IMR-90 (cell line): ENCODE data around the gene ABCF1. TPM values are rescaled to one million over a fixed set of nuclear protein-coding genes. Genes with fewer than 3 reads are reported as not detected.
A peak's percentile ranks its signal among the peaks of the same experiment; 100 is the strongest.

Experiments
- ATAC-seq: fragments of 200-7000 bp; cut with Tn5 transposase; 2 replicates; pipeline ENCODE4 v1.9.1; 2020; ENCODE audit warnings: low read depth, mild to moderate bottlenecking, moderate library complexity
- BruUV-seq: library from RNA; stranded (reverse); fragments of 400-500 nt; replicated peaks from 2 replicates; lab custom pipeline; 2021; lab: Mats Ljungman, UMichigan
- CTCF ChIA-PET: fragments of 300-600 bp; formaldehyde crosslinking; extraction: SDS; loops from one replicate; lab custom pipeline; 2021; ENCODE audit warnings: antibody characterized with exemption; lab: Yijun Ruan, JAX
- POLR2A ChIA-PET: fragments of 300-600 bp; sonication (Branson Sonifier 250); formaldehyde crosslinking; loops from one replicate; lab custom pipeline; 2022; ENCODE audit warnings: antibody characterized with exemption; ENCODE audit not compliant: unreplicated experiment; lab: Charles Lee
- DNase-seq: peaks from one replicate; pipeline ENCODE4 v3.0.0; 2013
- H2AFZ ChIP-seq: replicated peaks from 2 replicates; pipeline ENCODE3; 2013; ENCODE audit warnings: low read length, mild to moderate bottlenecking; ENCODE audit not compliant: poor library complexity
- H2AK5ac ChIP-seq: 2 replicates; pipeline ENCODE4 v1.6.1; 2013; ENCODE audit warnings: low read depth, low read length, inconsistent platforms
- H2AK9ac ChIP-seq: replicated peaks from 2 replicates; pipeline ENCODE3; 2013; ENCODE audit warnings: mild to moderate bottlenecking, low read depth, low read length, moderate library complexity; ENCODE audit not compliant: poor library complexity
- H2BK120ac ChIP-seq: 2 replicates; pipeline ENCODE4 v1.6.1; 2013; ENCODE audit warnings: low read depth, low read length, inconsistent platforms
- H2BK15ac ChIP-seq: 3 replicates; pipeline ENCODE4 v1.6.1; 2013; ENCODE audit warnings: low read depth, low read length, inconsistent platforms
- H2BK20ac ChIP-seq: 2 replicates; pipeline ENCODE4 v1.6.1; 2013; ENCODE audit warnings: low read depth, mild to moderate bottlenecking, inconsistent platforms, low read length, moderate library complexity
- H2BK5ac ChIP-seq: 2 replicates; pipeline ENCODE4 v1.6.1; 2013; ENCODE audit warnings: mild to moderate bottlenecking, low read depth, low read length, inconsistent platforms; ENCODE audit not compliant: poor library complexity, severe bottlenecking
- H3K14ac ChIP-seq: replicated peaks from 2 replicates; pipeline ENCODE4 v1.6.1; 2013; ENCODE audit warnings: low read depth, low read length, inconsistent platforms
- H3K18ac ChIP-seq: 2 replicates; pipeline ENCODE4 v1.6.1; 2013; ENCODE audit warnings: low read depth, low read length, control low read depth
- H3K23ac ChIP-seq: 2 replicates; pipeline ENCODE4 v1.6.1; 2013; ENCODE audit warnings: low read depth, low read length, inconsistent platforms
- H3K27ac ChIP-seq: 2 replicates; pipeline ENCODE4 v1.5.1; 2013; ENCODE audit warnings: mild to moderate bottlenecking, control low read depth, low read length; ENCODE audit not compliant: insufficient read depth
- H3K27me3 ChIP-seq: 2 replicates; pipeline ENCODE4 v1.6.1; 2013; ENCODE audit warnings: low read length; ENCODE audit not compliant: control insufficient read depth, insufficient read depth
- H3K36me3 ChIP-seq: 2 replicates; pipeline ENCODE4 v1.6.1; 2013; ENCODE audit warnings: low read length, mixed read lengths; ENCODE audit not compliant: control insufficient read depth, insufficient read depth
- H3K4ac ChIP-seq: 2 replicates; pipeline ENCODE4 v1.6.1; 2013; ENCODE audit warnings: low read depth, low read length, inconsistent platforms
- H3K4me1 ChIP-seq: 2 replicates; pipeline ENCODE4 v1.6.1; 2013; ENCODE audit warnings: low read length, mixed read lengths; ENCODE audit not compliant: control insufficient read depth, insufficient read depth
- H3K4me2 ChIP-seq: 2 replicates; pipeline ENCODE4 v1.6.1; 2013; ENCODE audit warnings: low read depth, mild to moderate bottlenecking, control low read depth, low read length, moderate library complexity
- H3K4me3 ChIP-seq: 2 replicates; pipeline ENCODE4 v1.5.1; 2013; ENCODE audit warnings: low read depth, mild to moderate bottlenecking, control low read depth, low read length, moderate library complexity; ENCODE audit not compliant: insufficient read depth
- H3K56ac ChIP-seq: 2 replicates; pipeline ENCODE4 v1.6.1; 2013; ENCODE audit warnings: low read length, inconsistent platforms; ENCODE audit not compliant: insufficient read depth; ENCODE audit errors: extremely low read depth
- H3K79me1 ChIP-seq, 2 experiments: 2 replicates each; pipeline ENCODE4 v1.6.1; 2013; ENCODE audit warnings: low read length in 2 of 2, inconsistent platforms in 1 of 2, low read depth in 1 of 2
- H3K9ac ChIP-seq: 2 replicates; pipeline ENCODE4 v1.6.1; 2013; ENCODE audit warnings: low read depth, low read length, control low read depth
- H3K9me1 ChIP-seq: 2 replicates; pipeline ENCODE4 v1.6.1; 2013; ENCODE audit warnings: low read length, inconsistent platforms; ENCODE audit not compliant: insufficient read depth
- H3K9me3 ChIP-seq: 2 replicates; pipeline ENCODE4 v1.6.1; 2013; ENCODE audit warnings: low read length; ENCODE audit not compliant: control insufficient read depth, insufficient read depth
- H4K20me1 ChIP-seq: 2 replicates; pipeline ENCODE4 v1.6.1; 2013; ENCODE audit warnings: low read length, inconsistent platforms; ENCODE audit not compliant: insufficient read depth
- H4K5ac ChIP-seq: 2 replicates; pipeline ENCODE4 v1.6.1; 2013; ENCODE audit warnings: mild to moderate bottlenecking, low read depth, low read length, control low read depth
- H4K8ac ChIP-seq, 2 experiments: 2 replicates each; pipeline ENCODE4 v1.6.1; 2013; ENCODE audit warnings: low read depth in 2 of 2, low read length in 2 of 2, control low read depth in 1 of 2, inconsistent platforms in 1 of 2
- H4K91ac ChIP-seq: 2 replicates; pipeline ENCODE4 v1.6.1; 2013; ENCODE audit warnings: low read depth, low read length, inconsistent platforms; ENCODE audit not compliant: insufficient read depth
- CHD1 ChIP-seq: IDR thresholded peaks from 2 replicates; pipeline ENCODE4 v1.6.1; 2012; ENCODE audit warnings: low read depth, low read length, improper control_type of control experiment
- CTCF ChIP-seq: conservative IDR thresholded peaks from 2 replicates; pipeline ENCODE4 v1.5.1; 2012; ENCODE audit warnings: mild to moderate bottlenecking, low read depth, low read length, improper control_type of control experiment
- ELK1 ChIP-seq: fragments of 150-350 bp; IDR thresholded peaks from 2 replicates; pipeline ENCODE4 v1.6.1; 2016; ENCODE audit warnings: low read depth, mild to moderate bottlenecking, low read length, moderate library complexity, borderline replicate concordance
- MAFK ChIP-seq: IDR thresholded peaks from 2 replicates; pipeline ENCODE4 v1.6.1; 2012; ENCODE audit warnings: low read depth, low read length, improper control_type of control experiment
- MAZ ChIP-seq: IDR thresholded peaks from 2 replicates; pipeline ENCODE4 v1.6.1; 2012; ENCODE audit warnings: low read depth, mild to moderate bottlenecking, low read length, improper control_type of control experiment, moderate library complexity, borderline replicate concordance
- NFE2L2 ChIP-seq: fragments of 150-350 bp; IDR thresholded peaks from 2 replicates; pipeline ENCODE4 v1.6.1; 2016; ENCODE audit warnings: low read depth, mild to moderate bottlenecking, low read length
- POLR2A ChIP-seq: IDR thresholded peaks from 2 replicates; pipeline ENCODE4 v1.6.1; 2012; ENCODE audit warnings: mild to moderate bottlenecking, low read depth, low read length
- SMC3 ChIP-seq: fragments of 150-350 bp; IDR thresholded peaks from 2 replicates; pipeline ENCODE4 v1.6.1; 2016; ENCODE audit warnings: low read depth, mild to moderate bottlenecking, antibody characterized with exemption, low read length, moderate library complexity
- WGBS, 2 experiments: methylation state at CpG; one replicate each; pipeline versions ENCODE4 v1.1.5 to v1.1.7; 2013; ENCODE audit warnings: missing lambda C conversion rate in 2 of 2; ENCODE audit not compliant: insufficient read length in 1 of 2; ENCODE audit errors: extremely low coverage in 2 of 2; 5-methylcytosine and 5-hydroxymethylcytosine counted together
- dilution Hi-C: fragments of 300-500 bp; cut with HindIII; formaldehyde crosslinking; loops from one replicate; pipeline ENCODE4 v1.14.3; 2018; ENCODE audit warnings: low sequenced_read_pairs; ENCODE audit not compliant: unreplicated experiment
- in situ Hi-C: fragments of 300-500 bp; cut with MboI; formaldehyde crosslinking; loops from 3 replicates; pipeline ENCODE4 v1.14.3; 2019; ENCODE audit warnings: low sequenced_read_pairs, inconsistent platforms, mixed read lengths
- intact Hi-C: fragments of 100-400 bp; cut with micrococcal nuclease; formaldehyde crosslinking; loops from 2 replicates; pipeline ENCODE4 v1.10.0; 2022
- polyA plus RNA-seq, 3 experiments: library from polyadenylated mRNA; depleted of rRNA; stranded (reverse); fragments of >200 nt; gene quantifications; 2 replicates each; pipeline ENCODE4 v1.2.3, GENCODE V29; 2012; ENCODE audit warnings: low replicate concordance in 1 of 3
- total RNA-seq: library from RNA; depleted of rRNA; stranded (reverse); fragments of >200 nt; gene quantifications from 2 replicates; pipeline ENCODE4 v1.2.3, GENCODE V29; 2012

The ABCF1 gene
- total and polyA plus RNA-seq, 2 of the 4 experiments (the other 2 are of a cell fraction) = 39.1 to 48.6 TPM

DNA sequence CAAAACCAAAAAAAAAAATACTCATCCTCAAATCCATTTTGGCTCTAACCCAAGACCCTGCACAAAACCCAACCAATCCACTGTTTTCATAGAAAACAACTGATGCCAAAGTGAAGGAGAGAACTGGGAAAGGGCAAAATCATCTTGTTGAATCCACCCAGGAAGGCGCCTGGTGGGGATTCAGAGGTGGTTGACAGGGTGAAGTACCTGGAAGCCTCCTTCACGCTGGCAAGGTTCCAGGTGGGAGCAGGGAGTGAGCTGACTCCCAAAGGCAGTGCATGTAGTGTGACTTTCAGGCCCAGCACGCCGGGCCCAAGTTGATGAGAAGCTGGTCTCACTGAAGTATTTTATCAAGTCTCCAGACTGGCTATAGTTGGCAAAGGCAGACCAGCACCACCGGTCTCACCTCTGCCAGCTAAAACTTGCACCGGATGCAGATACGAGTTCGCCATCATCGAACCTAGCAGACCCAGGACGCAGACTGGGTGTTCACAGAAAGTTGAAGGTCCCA lies 29.3 kb downstream of the ABCF1 start:
- Histone ChIP-seq H2AFZ (no peak overlapping the region), H2BK15ac (no peak overlapping the region), H3K4me1 (no peaks in the 10 kb centered on the region), H3K56ac (no peak overlapping the region), H2BK5ac (no peak overlapping the region), H4K20me1 (peaks cover 48% of the 10 kb centered on the region), H3K36me3 (peaks cover 53% of the 10 kb centered on the region), H3K4me3 (no peak overlapping the region), H4K91ac (no peak overlapping the region), H3K27ac (no peak overlapping the region), H4K5ac (no peak overlapping the region), H3K9me3 (no peaks in the 10 kb centered on the region), H3K9me1 (0 out of 2 replicates have a peak, but pooled peaks cover 5% of the 10 kb centered on the region), H2BK20ac (no peak overlapping the region), H3K14ac (no peak overlapping the region), H4K8ac (no peak overlapping the region), H3K4me2 (no peak overlapping the region), H3K18ac (no peak overlapping the region), H3K23ac (no peak overlapping the region; the same call in 1 of the 2 replicates), H3K4ac (no peak overlapping the region), H3K9ac (no peak overlapping the region), H2BK120ac (no peak overlapping the region), H2AK9ac (peak overlapping the region; percentile 69), H2AK5ac (no peak overlapping the region), H3K79me1 (peaks cover 5 to 37% of the 10 kb centered on the region in 2 experiments; a peak in 2 of 4 replicates), H3K27me3 (no peaks in the 10 kb centered on the region)
- ATAC-seq = no peak
- WGBS, 2 experiments = 54% methylated on average over 5 of the region's 10 CpGs; no CpG with 5 or more reads in 1 of the 2 experiments
- TF ChIP-seq NFE2L2 (no peak), CTCF (no peak), SMC3 (no peak), ELK1 (no peak), CHD1 (no peak), MAFK (no peak), MAZ (no peak), POLR2A (no peak)
- intact Hi-C loops (no loop called here), in situ Hi-C loops (no loop called here), dilution Hi-C loops (no loop called here)
- CTCF ChIA-PET = interaction anchor here (0.6 to 1.4 kb wide), 4 partner anchors 10 to 498 kb away, joined by 3 to 8 read pairs (median 4); no protein-coding TSS in a partner anchor
- DNase-seq = no peak
- BruUV-seq = TSS peak; percentile 52
- POLR2A ChIA-PET = interaction anchor here (2.2 to 2.9 kb wide), 2 partner anchors 13 to 15 kb away, joined by 8 to 14 read pairs; no protein-coding TSS in a partner anchor
